NCI-H2227 (cell line): Measurements from ENCODE around the gene AUTS2.

Experiments used
- DNase-seq: peaks from one replicate; lab custom pipeline; 2025; ENCODE audit not compliant: unreplicated experiment; lab: John Stamatoyannopoulos, UW

Gene AUTS2

GRCh38 chr7:70432567-70433001 lies 834.3 kb downstream of the AUTS2 start:
- no peak for DNase-seq

DNA sequence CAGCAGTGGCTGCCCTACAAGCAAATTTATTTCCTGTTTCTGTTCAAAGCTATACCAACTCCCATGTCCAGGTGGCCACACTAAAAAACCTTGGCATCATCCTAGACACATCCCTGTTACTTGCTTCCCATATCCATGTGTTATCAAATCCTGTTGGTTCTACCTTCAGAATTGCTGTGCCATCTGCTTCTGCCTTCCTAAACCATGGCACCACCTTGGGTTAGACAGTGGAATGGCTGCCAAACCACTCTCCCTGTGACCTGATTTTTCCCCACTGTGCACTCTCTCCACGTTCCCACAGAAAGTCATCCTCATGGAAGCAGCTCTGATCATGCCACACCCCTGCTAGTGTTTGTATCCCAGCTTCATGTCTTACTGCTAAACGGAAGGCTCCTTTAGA lies 836.1 kb downstream of the AUTS2 start:
- no peak for DNase-seq

DNA sequence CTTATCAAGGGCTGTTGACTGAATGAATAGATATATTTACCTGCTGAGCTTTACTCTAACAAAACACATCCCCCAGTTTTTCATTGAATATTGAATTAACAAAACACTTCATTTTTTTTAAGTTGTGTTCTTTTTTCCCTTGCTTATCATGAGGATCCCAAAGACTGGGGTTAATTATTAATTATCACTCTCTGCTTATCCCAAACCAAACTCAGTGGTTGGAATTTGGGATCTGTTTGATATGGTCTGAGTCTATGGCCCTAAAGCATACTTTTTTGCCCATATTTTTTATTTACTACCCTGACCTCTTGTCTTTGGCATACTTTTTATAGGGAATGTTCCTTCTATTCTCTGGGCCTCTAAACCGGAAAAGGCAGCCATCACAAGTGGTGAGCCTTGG lies 836.5 kb downstream of the AUTS2 start:
- DNase-seq, result no peak

- no peak for DNase-seq
Measured at GRCh38 chr7:70435634-70436033, 837.4 kb downstream of the AUTS2 start.

DNA sequence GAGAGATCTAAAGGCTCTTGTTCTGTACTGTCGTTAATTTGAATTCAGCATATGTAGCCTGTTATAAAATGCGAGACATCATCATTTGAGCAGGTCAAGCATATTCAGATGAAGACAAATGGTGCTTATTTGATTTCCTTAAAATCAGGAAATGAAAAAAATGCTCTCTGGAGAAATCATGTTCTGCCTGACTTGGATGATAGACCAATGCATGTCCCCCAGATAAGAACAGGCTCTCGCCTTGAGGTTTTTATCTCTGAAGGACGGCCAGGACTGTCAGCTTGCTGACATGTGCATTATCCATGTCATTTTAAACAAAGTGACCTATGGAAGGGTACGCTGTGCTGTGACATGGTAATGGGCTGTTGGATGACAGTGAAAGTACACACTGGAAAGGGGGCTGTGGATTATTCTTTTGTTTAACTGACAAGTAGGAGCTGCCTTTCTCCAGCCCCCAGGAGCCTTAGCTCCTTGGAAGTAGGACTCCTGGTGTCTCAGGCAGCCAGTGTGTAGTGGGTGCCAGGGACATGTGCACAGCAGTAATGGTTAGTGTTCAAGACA lies 838.6 kb downstream of the AUTS2 start:
- DNase-seq, result peak; percentile 49

GRCh38 chr7:70439651-70440050 lies 841.4 kb downstream of the AUTS2 start:
- no peak for DNase-seq

GRCh38 chr7:70446448-70447143 lies 848.3 kb downstream of the AUTS2 start:
- DNase-seq, result peak; percentile 58

GRCh38 chr7:70448312-70448906 lies 850.1 kb downstream of the AUTS2 start:
- no peak for DNase-seq

DNA sequence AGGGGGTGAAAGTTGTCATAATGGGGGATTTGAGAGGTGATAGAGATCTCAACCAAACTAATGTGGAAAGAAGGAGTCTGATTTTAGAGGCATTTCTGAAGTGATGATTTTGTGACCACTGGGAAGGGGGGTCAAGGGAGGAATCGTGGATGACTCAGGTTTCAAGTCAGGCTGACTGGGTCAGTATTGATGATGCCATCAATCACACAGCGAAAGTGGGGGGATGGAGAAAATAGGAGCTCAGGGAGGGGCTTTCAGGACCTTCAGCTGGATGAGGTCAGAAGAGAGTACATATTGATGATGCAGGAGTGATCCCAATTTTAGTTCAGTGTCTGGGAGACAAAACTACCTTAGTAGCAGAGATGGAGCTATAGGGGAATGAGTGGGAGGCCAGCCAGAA lies 852.5 kb downstream of the AUTS2 start:
- DNase-seq, result no peak

- DNase-seq, result no peak
Measured at GRCh38 chr7:70455925-70456324, 857.6 kb downstream of the AUTS2 start.

DNA sequence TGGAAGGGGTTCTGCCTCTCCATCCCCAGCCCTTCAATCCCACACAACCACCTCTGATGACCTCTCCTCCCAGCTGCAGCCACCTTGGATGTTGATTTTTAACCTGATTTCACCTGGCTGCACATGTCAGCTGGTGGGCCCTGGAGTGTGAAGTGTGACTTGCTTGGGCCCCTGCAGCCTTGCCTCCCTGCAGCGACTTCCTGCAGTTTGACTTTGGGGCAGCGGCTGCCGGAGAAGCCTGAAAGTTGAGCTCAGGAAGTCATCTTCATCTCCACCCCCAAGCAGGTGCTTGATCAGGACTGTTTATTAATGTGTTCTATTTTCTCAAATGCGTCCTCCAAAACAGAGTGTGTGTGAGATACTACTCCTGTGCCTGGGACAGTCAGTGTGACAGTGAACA lies 858.4 kb downstream of the AUTS2 start:
- no peak for DNase-seq

DNA sequence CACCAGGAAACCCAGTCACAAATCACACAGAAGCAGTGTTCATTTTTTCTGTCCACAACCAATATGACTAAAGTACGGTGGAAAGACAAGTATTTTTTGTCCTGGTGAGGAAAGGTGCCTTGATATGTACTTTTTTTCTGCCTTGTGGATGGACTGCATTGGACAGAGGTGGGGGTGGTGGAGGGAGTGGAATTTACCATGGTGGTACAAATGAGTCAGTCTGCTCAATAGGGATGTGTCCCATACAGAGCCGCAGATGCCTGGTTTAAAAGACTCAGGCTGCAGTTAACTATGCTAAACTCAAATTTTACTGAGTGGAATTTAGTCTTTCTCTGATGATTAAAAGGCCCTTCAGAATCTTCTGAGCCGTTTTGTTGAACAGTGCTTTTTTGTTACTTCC lies 859.2 kb downstream of the AUTS2 start:
- DNase-seq, result no peak

- peak; percentile 83 for DNase-seq
Measured at GRCh38 chr7:70457883-70458680, 859.8 kb downstream of the AUTS2 start.

DNA sequence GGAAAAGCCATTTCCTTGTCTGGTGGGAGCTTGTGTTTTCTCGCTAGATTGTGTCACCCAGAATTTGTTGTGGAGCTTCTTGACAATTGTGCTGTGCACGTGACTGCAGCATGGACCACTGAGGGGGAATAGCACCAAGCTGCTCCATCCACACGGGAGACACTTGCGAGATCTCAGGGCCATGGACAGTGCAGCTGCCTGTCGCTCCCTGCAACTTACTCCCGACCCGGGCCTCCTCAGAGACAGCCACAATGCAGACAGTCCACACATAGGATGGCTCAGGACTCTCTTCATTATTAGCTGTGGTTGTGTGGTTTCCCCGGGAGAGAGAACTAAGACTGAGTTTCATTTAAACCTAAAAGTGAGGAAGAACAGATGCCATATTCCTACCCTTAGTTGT lies 860.5 kb downstream of the AUTS2 start:
- DNase-seq, result no peak

DNA sequence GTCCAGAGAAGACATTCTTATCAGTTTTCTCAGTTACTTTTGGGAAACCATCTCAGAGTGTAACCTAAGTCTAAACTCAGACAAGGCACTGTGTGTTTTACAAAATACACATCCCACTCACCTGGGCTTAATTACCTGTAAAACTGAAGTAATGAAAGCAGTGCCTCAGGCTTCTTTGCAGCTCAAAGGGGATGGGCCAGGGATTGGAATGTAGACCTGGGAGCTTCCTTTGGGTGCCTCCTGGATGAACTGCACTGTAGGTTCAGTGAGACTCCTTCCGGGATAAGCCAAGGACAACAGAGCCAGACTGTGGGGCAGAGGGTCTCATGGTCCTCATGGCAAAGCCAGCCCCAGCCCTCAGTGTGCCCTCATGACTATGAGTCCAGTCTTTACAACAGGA lies 861.3 kb downstream of the AUTS2 start:
- DNase-seq, result no peak

- DNase-seq, result no peak
Measured at GRCh38 chr7:70460071-70460470, 861.8 kb downstream of the AUTS2 start.

GRCh38 chr7:70460562-70460961 lies 862.3 kb downstream of the AUTS2 start:
- DNase-seq, result no peak

GRCh38 chr7:70463352-70463938 lies 865.2 kb downstream of the AUTS2 start:
- DNase-seq, result no peak

- DNase-seq, result no peak
Measured at GRCh38 chr7:70466725-70467364, 868.6 kb downstream of the AUTS2 start.

DNA sequence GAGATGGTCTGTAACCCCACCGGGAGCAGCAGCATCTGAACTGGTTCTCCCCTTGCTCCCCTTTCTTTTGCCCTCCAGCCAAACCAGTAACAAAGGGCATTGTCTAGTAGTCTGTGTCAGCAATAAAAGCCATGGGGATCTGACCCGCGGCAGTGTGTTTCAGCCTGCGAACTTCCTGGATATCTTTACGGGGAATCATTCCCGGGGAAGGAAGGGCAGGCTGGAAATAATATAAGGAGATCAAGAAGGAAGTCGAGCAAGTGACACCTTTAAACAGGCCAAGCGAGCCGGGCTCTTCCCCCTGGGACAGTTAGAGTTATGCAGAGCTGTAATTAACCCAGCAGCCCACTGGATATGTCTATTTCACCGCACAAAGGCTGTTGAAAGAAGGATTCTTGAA lies 872.5 kb downstream of the AUTS2 start:
- DNase-seq, result peak; percentile 21
